GM15510 (cell line): ENCODE results near the gene SLC43A3.

Experiments
- POLR2A ChIP-seq: IDR thresholded peaks from 3 replicates; pipeline ENCODE4 v1.6.1; 2011; ENCODE audit warnings: borderline replicate concordance; ENCODE audit not compliant: insufficient read length; ENCODE audit errors: extremely low read depth

Gene SLC43A3

DNA sequence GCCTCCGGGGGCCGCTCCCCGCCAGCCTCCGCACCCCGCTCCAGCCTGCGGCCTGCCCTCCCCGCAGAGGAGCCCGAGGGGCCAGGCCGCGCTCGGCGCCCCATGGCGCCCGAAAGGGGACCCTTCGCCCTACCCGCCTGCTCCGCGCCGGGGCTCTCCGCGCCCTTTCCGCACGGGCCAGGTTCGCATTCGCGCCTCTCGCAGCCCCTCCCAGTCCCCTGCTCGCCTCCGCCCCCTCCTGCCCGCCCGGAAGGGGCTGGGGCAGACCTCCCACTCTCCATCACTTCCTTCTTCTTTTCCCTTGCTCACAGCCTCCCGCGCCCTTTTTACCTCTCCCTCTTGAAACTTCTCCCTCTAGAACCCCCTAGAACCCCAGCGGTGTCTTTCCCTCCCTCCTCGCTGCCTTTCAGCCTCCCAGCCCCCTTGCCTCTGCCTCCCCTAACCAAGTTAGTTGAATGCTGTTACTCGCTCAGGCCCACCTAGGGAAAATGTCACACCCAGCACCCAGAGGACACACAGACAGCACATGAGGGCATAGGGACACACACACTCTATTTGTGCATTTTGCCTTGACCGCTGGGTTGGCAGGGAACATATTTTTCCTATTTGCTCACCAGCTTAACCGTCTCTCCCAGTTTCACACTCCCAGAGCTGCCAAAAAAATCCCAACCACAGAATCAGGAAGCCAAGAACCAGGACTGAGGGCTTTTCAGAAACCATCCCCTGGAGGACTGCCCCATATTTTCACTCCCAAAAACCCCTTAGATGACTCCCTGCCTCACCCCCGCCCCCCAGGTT, at the start of gene SLC43A3:
Gene SLC43A3, minus strand, starts transcription at position 193 of the 798 bp plus-strand sequence. CDS start 949 bp downstream, outside the sequence.
- peak; percentile 91 for TF ChIP-seq POLR2A

DNA sequence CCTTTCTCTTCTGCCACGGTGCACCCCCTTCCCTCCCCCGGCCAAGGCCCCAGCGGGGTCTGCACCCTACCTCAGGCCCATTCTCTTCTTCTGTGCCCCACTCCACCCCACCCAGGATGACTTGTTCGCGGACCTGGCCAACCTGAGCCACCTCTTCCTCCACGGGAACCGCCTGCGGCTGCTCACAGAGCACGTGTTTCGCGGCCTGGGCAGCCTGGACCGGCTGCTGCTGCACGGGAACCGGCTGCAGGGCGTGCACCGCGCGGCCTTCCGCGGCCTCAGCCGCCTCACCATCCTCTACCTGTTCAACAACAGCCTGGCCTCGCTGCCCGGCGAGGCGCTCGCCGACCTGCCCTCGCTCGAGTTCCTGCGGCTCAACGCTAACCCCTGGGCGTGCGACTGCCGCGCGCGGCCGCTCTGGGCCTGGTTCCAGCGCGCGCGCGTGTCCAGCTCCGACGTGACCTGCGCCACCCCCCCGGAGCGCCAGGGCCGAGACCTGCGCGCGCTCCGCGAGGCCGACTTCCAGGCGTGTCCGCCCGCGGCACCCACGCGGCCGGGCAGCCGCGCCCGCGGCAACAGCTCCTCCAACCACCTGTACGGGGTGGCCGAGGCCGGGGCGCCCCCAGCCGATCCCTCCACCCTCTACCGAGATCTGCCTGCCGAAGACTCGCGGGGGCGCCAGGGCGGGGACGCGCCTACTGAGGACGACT, 49.3 kb upstream of the SLC43A3 start:
- no peak for TF ChIP-seq POLR2A

- TF ChIP-seq POLR2A, result no peak
Observed at GRCh38 chr11:57475671-57476046, 48.7 kb upstream of the SLC43A3 start.

GRCh38 chr11:57475191-57475590, 48.3 kb upstream of the SLC43A3 start:
- TF ChIP-seq POLR2A, result no peak

GRCh38 chr11:57474803-57475115, 47.8 kb upstream of the SLC43A3 start:
- TF ChIP-seq POLR2A, result no peak

DNA sequence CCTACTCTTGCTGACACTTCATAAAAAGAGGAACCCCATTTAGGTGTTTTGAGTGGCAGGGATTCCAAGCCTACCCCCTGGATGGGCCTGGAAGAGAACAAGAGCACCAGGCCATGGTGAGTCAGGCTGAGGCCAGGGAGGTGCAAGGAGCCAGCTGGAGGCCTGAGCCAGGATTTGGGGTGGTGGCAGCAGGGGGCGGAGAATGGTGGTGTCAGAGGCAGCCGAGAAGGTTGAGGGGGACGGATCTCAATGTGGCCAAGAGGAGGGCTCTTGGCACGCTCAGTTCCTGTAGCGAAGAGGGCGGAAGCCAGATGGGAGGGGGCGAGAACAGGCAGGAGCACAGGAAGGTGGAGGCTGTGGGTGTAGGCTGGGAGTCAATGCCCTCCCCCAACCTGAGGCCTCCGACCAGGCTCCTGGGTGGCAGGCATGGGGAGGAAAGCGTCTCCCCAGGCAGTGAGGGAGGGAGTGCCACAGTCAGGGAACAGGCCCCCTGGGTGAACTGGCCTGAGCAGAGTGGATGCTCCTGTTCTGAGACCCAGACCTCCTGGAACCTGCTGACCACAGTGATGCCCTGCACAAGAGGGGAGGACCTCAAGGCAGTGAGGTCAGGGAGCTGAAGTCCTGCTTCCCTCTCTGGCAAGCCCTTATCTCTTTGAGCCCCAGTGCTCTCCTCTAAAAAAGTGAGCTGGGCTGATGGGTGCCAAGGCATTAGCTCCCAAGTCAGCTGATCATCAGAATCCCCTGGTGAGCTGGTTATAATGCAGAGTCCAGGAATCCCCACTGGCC, 47.3 kb upstream of the SLC43A3 start:
- no peak for TF ChIP-seq POLR2A

- no peak for TF ChIP-seq POLR2A
Observed at GRCh38 chr11:57473285-57473841, 46.4 kb upstream of the SLC43A3 start.

DNA sequence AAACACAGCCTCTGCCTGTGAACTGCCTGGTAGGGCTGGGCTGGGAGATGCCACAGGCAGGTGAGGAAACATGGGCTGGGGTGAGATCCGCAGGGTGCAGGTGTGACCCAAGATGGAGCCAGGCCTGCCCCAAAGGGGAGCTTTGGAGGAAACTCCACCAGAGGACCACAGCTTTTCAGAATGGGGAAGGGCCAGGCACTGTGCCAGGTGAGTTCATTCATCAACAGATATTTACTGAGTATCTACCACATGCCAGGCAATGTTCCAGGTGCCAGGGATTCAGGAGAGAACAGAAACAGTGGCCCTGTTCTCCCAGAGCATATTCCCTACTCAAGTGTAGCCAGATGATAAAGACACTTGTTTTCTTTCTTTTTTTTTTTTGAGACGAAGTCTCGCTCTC, 44.6 kb upstream of the SLC43A3 start:
- no peak for TF ChIP-seq POLR2A

DNA sequence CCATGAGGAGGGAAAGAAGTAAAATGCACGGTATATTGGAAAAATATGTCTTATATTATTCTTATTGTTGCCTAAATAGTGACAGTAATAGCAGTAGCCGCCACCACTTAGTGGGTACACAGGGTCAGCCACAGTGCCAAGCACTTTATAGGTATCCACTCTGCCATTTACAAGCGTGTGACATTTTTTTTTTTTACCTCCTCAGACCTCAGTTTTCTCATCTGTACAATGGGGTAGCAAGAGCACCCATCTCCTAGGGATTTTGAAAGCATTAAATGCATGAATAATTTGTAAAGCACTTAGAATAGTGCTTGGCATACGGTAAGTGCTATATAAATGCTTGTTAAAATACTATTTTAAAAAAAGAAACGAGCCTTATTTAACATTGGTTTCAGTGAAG, 42.3 kb upstream of the SLC43A3 start:
- TF ChIP-seq POLR2A, result no peak

GRCh38 chr11:57468276-57468675, 41.4 kb upstream of the SLC43A3 start:
- no peak for TF ChIP-seq POLR2A

GRCh38 chr11:57467508-57468157, 40.7 kb upstream of the SLC43A3 start:
- no peak for TF ChIP-seq POLR2A

GRCh38 chr11:57466680-57467079, 39.8 kb upstream of the SLC43A3 start:
- no peak for TF ChIP-seq POLR2A

DNA sequence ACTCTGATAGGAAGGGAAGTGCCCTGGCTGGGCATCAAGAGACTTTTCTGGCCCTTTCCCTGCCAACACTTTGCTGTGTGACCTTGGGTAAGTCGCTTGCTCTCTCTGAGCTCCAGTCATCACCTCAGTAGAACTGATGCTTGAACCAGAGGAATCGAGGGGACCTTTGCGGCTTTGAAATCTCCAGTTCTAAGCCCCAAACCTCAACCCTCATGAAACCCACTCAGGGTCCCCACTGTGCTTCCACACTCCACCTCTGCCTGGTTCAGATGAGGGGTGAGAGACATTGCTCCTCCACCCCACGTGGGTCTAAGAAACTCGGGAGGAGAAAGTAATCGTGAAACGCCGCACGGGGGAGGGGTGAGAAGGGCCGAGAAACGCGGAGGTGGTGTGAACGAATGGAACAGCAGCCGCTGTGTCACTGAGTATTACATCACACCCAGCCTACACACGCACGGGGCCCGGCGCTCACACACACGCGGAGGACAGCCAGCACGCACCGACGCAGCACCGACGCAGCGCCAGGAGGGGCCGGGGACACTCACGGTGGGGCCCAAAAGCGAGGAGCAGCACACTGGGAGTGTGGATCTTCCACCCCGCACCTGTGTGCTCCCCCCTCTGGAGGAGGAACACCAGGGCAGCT, 37.7 kb upstream of the SLC43A3 start:
- TF ChIP-seq POLR2A, result no peak
